Gastrocnemius medialis (tissue), 4 donors: ENCODE measurements around the gene CHRNB4. TPM values are rescaled to one million over a fixed set of nuclear protein-coding genes. Genes with fewer than 3 reads are reported as not detected.

Experiments used
- ATAC-seq, 2 donors: fragments of 150-250 bp; one replicate each; pipeline ENCODE4 v1.9.1; 2016
- DNase-seq, 2 donors: peaks; one replicate each; pipeline ENCODE4 v3.0.0-alpha.2; 2019
- H3K27ac ChIP-seq, 4 donors: fragments of 200-600 bp; sonication (generic); 1 replicate in 1 of 4; 2 replicates in 3 of 4; pipeline ENCODE4 v1.5.1; 2016 to 2018; ENCODE audit warnings: mild to moderate bottlenecking in 2 of 4, moderate library complexity in 1 of 4
- H3K27me3 ChIP-seq, 3 donors: fragments of 200-600 bp; sonication (generic) in 2 of 3; 1 replicate in 1 of 3; 2 replicates in 2 of 3; pipeline versions ENCODE4 v1.5.1 to v1.6.0; 2016 to 2019; ENCODE audit warnings: mild to moderate bottlenecking in 1 of 3, moderate library complexity in 1 of 3
- H3K36me3 ChIP-seq, 2 donors: fragments of 200-600 bp; sonication (generic) in 1 of 2; one replicate each; pipeline ENCODE4 v1.5.1; 2017 to 2018
- H3K4me1 ChIP-seq, 2 donors: fragments of 200-600 bp; sonication (generic) in 1 of 2; one replicate each; pipeline ENCODE4 v1.5.1; 2016 to 2017; ENCODE audit warnings: mild to moderate bottlenecking in 2 of 2
- H3K4me3 ChIP-seq, 4 donors: fragments of 200-600 bp; sonication (generic) in 3 of 4; 1 replicate in 1 of 4; 2 replicates in 3 of 4; pipeline ENCODE4 v1.5.1; 2016 to 2019; ENCODE audit warnings: mild to moderate bottlenecking in 2 of 4
- H3K9me3 ChIP-seq, 3 donors: fragments of 200-600 bp; sonication (generic) in 2 of 3; 1 replicate in 1 of 3; 2 replicates in 2 of 3; pipeline ENCODE4 v1.5.1; 2016 to 2019
- CTCF ChIP-seq, 5 experiments: fragments of 450-650 bp in 3 of 5; fragments of 200-600 bp in 2 of 5; sonication (generic) in 2 of 5; IDR thresholded peaks in 4 of 5; conservative IDR thresholded peaks in 1 of 5; 1 replicate in 4 of 5; 2 replicates in 1 of 5; pipeline ENCODE4 v1.5.1; 2016 to 2019; ENCODE audit warnings: antibody characterized with exemption in 5 of 5, mild to moderate bottlenecking in 3 of 5, moderate library complexity in 3 of 5
- POLR2A ChIP-seq, 2 donors: fragments of 450-650 bp; IDR thresholded peaks; one replicate each; pipeline ENCODE4 v1.6.1; 2017; ENCODE audit warnings: antibody characterized with exemption in 2 of 2, mild to moderate bottlenecking in 2 of 2, moderate library complexity in 2 of 2
- in situ Hi-C, 4 donors: fragments of 200-750 bp; cut with MboI; loops; one replicate each; pipeline versions ENCODE4 v1.15.0 to v1.8.0; 2017; ENCODE audit warnings: low sequenced_read_pairs in 4 of 4
- intact Hi-C: fragments of 100-400 bp; cut with DNase I; formaldehyde crosslinking; loops from one replicate; pipeline ENCODE4 v1.15.1; 2023; ENCODE audit warnings: low total_unique reads
- total RNA-seq, 4 donors: library from RNA; depleted of rRNA; stranded (reverse); fragments of >200 nt; gene quantifications; one replicate each; pipeline versions ENCODE4 v1.1.0 to v1.2.3, GENCODE V29; 2016

The CHRNB4 gene
- total RNA-seq, 4 donors from 2014 or later: not detected

- in situ Hi-C loops: loop anchor here in 2 of 4 donors (10.0 to 25.0 kb wide), 2 partner anchors 70 to 562 kb away; no protein-coding TSS in a partner anchor
- DNase-seq (no peak), ATAC-seq (no peak)
- H3K27ac ChIP-seq: no peak overlapping the region
- intact Hi-C loops: no loop called here
- no peaks in the 10 kb centered on the region for H3K36me3 ChIP-seq
- TF ChIP-seq POLR2A (IDR thresholded peaks at IDR 0.05): no peak
- no peak for TF ChIP-seq CTCF (IDR thresholded peaks at IDR 0.05 in 4 of 5, conservative IDR thresholded peaks at IDR 0.05 in 1 of 5)
- peaks cover 0 to 6% of the 10 kb centered on the region in 2 donors for H3K4me1 ChIP-seq
- no peaks in the 10 kb centered on the region for H3K9me3 ChIP-seq
- H3K4me3 ChIP-seq: no peak overlapping the region
- peaks cover 23 to 35% (median 26%) of the 10 kb centered on the region in 3 donors for H3K27me3 ChIP-seq
Observed at GRCh38 chr15:78624651-78625590, 16.1 kb downstream of the CHRNB4 start.

DNA sequence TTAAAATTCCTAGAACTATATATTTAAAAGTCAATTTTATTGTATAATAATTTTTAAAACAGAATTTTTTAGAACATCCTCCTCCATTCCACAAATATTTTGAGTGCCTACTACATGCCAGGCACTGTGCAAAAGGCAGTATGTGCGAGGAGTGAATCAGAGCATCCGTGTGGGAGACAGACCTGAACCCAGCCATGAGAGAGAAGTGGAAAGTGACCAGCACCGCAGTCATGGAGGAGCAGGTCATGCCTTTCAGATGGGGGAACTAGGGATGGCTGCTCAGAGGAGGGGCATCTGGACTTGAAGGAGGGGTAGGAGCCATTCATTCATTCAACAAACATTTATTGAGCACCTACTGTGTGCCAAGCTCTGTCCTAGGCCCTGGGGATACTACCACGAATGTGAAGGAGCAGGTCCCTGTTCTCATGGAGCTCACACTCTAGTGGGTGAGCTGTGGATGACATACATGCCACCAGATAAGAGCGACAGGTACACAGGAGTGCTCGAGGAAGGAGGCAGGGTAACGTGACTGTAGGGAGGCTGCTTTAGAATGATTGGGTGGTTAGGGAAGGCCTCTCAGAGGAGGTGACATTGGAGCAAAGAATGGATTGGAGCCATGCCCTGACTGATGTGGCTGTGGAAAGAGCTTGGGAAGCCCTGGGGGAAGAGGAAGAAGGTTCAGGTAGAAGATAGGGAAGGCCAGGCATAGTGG, 17.1 kb downstream of the CHRNB4 start:
- TF ChIP-seq POLR2A (IDR thresholded peaks at IDR 0.05) (no peak), CTCF (IDR thresholded peaks at IDR 0.05 in 4 of 5, conservative IDR thresholded peaks at IDR 0.05 in 1 of 5) (no peak)
- DNase-seq: no peak
- Histone ChIP-seq H3K27ac (no peak overlapping the region), H3K36me3 (no peaks in the 10 kb centered on the region), H3K27me3 (peaks cover 32 to 45% (median 36%) of the 10 kb centered on the region in 3 donors), H3K4me1 (peaks cover 0 to 7% of the 10 kb centered on the region in 2 donors), H3K9me3 (no peaks in the 10 kb centered on the region), H3K4me3 (no peak overlapping the region)
- intact Hi-C loops (no loop called here), in situ Hi-C loops (loop anchor here in 1 of 4 donors (10.0 kb wide), 1 partner anchor 71 kb away; no protein-coding TSS in a partner anchor)
- no peak for ATAC-seq

DNA sequence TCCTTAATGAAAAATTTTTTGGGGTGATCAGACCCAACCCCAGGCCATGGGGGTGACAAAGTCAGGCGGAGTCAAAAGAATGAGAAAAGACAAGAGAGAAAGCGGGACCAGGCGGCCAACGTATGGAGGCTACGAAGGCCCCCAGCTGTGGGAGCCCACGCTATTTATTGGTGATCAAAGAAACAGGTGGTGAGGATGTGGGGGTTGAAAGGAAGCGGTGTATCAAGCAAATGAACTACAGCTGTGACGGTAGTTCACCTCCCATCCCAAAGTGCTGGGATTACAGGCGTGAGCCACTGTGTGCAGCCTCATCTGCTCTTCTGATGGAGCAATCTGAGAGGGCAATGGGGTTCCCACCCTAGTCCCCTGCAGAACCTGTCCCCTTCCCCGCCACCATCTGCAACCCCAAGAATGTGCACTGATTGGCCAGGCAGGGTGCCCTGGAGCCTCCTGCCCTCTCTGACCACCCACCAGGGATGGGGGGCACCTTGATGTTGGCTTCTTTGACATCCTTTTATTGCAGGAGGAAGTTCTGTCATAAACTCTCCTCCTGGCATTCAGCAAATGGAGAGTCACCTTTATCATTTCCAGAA, 19.1 kb downstream of the CHRNB4 start:
- Histone ChIP-seq H3K9me3 (no peaks in the 10 kb centered on the region), H3K27me3 (peaks cover 32 to 42% (median 38%) of the 10 kb centered on the region in 3 donors), H3K36me3 (no peaks in the 10 kb centered on the region), H3K4me1 (peaks cover 0 to 7% of the 10 kb centered on the region in 2 donors), H3K4me3 (no peak overlapping the region), H3K27ac (no peak overlapping the region)
- ATAC-seq (no peak), DNase-seq (no peak)
- intact Hi-C loops (no loop called here), in situ Hi-C loops (loop anchor here in 1 of 4 donors (10.0 kb wide), 1 partner anchor 73 kb away; no protein-coding TSS in a partner anchor)
- TF ChIP-seq CTCF (IDR thresholded peaks at IDR 0.05 in 4 of 5, conservative IDR thresholded peaks at IDR 0.05 in 1 of 5) (no peak), POLR2A (IDR thresholded peaks at IDR 0.05) (no peak)

DNA sequence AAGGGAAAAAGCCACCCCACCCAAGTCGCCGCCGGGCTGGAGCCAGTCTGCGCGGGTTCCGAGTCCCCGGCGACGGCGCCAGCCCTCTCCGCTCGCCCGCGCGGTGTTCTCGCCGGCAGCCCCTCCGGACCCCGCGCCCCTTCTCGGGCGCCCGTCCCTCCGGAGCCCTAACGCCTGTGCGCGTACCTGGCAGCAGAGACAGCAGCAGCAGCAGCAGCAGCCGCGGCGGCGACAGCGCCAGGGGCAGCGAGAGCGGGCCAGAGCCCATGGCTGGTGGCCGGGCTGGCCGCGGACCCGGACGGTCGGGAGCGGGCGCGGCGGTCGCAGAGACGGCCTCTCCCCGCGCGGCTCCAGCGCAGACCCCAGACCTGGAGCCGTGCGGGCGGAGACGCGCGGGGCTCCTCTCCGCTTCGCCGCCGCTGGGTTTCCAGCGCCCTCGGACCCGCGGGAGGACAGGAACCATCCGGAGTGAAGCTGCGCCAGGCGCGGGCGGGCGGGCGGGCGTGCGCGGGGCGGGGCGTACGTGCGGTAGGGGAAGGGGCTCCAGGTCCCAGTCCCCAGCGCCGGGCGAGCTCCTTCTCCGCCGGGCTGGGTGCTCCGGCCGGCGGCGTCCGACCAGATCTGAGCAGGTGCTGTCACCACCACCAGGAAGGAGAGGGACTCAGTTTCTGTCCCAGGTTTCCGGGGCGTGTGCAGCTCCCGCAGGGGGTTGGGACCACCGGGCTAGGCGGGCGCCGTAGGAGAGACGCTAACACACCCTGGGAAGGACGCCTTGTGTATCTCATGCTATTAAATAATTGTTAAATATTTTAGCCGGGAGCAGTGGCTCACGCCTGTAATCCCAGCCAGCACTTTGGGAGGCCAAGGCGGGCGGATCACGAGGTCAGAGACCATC, 20.2 kb downstream of the CHRNB4 start, which contains the start of gene CHRNA3:
Gene CHRNA3, minus strand, starts transcription at position 470 of the 895 bp plus-strand sequence. Its CDS starts 202 bp downstream, at position 268.
- H3K9me3 ChIP-seq: no peaks in the 10 kb centered on the region
- H3K27me3 ChIP-seq: peaks cover 32 to 39% (median 38%) of the 10 kb centered on the region in 3 donors
- DNase-seq (no peak), ATAC-seq (no peak)
- H3K36me3 ChIP-seq: no peaks in the 10 kb centered on the region
- H3K27ac ChIP-seq: no peak within 1 kb of the TSS
- peak within 1 kb of the TSS; percentile 25 to 50 (median 40) for H3K4me3 ChIP-seq
- in situ Hi-C loops (loop anchor here in 1 of 4 donors (10.0 kb wide), 1 partner anchor 74 kb away; no protein-coding TSS in a partner anchor), intact Hi-C loops (no loop called here)
- H3K4me1 ChIP-seq: peaks cover 0 to 7% of the 10 kb centered on the region in 2 donors
- TF ChIP-seq CTCF (IDR thresholded peaks at IDR 0.05 in 4 of 5, conservative IDR thresholded peaks at IDR 0.05 in 1 of 5): no peak
